NCI-H446 treated with DMSO at 0.1 percent for 48 hours (cell line): Measurements from ENCODE around the gene SLC24A5.

ENCODE experiments used
- DNase-seq: peaks from one replicate; lab custom pipeline; 2025; lab: John Stamatoyannopoulos, UW

The SLC24A5 gene

DNA sequence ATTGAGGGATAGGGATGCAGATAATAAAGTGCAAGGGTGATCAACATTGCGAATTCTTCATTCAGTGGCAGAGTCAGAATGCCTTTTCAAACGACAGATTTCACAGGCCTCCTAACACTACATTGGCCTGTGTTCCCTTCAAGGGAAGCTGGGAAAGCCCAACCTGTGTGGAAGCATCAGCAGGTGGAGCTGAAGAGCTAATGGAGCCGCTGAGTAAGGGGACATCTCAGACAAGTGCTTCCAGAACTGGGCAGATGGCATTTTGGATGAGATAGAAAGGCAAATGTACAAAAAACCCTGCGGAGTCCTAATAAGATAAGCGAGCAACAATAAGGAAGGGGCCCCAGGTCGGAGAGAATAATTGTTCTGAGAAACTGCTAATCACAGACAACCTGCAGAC is 8.5 kb upstream of the SLC24A5 start:
- peak; percentile 24 for DNase-seq

GRCh38 chr15:48119277-48119676 is 1.5 kb upstream of the SLC24A5 start:
- DNase-seq = no peak

- DNase-seq = no peak
Observed at GRCh38 chr15:48121849-48122248, 1.1 kb downstream of the SLC24A5 start.

DNA sequence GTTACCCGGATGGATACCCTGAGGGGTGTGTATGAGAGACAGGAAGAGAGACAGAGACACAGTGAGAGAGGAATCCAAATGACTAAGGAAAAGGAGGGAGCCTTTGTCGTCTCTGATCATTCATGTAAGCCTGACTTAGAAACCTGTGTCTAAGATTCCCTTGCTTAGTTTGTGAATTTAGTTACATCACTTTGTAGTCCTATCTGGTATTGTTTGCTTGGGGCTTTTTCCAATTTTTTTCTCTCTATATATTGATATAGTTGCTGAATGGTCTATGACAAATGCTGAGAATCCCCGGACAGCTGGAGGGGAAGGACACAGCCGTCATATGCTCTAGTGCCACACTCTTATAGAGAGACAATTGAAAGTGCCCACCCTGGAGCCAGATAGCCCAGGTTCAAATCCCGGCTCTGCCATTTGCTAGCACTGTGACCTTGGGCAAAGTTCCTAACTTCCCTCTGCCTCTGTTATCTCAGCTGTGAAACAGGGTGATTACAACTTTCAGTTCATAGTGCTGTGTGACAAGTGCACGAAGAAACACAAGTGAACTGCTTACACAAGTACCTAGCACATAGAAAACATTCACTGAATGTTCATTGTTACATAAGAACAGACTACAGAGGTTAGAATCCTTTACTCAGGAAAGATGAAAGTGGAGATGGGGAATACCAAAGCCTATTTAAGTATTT is 6.0 kb downstream of the SLC24A5 start:
- no peak for DNase-seq

DNA sequence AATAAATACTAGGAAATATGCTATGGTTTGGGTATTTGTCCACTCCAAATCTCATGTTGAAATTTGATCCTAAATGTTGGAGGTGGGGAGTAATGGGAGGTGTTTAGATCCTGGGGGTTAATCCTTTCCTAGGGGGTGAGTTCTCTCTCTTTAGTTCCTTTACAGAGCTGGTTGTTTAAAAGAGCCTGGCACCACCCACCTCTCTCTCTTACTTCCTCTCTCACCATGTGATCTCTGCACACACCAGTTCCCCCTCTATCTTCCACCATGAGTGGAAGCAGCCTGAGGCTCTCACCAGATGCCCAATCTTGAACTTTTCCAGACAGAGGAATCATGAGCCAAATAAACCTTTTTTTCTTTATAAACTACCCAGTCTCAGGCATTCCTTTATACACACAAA is 10.5 kb downstream of the SLC24A5 start:
- no peak for DNase-seq

GRCh38 chr15:48132874-48133273 is 12.1 kb downstream of the SLC24A5 start:
- no peak for DNase-seq

GRCh38 chr15:48143856-48144255 is 23.1 kb downstream of the SLC24A5 start:
- DNase-seq = no peak

DNA sequence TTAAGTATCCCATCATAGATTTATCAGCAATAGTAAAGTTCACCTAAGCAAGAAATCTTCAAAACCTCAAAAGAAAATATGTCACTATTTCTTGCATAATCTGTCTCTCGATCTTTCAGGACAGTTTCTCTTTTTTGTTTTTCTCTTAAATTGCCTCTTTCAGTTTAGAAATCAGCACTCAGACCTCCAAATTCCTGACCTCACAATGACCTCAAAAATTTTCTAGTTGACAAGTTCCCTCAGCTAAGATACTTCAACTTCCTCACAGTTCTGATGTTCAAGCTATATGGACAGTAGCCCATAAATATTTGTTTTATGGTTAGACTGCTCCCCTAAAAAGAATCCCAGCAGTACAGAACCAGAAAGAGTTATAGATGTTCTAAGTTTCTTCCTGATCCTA is 24.1 kb downstream of the SLC24A5 start:
- DNase-seq = no peak

- DNase-seq = no peak
Observed at GRCh38 chr15:48145923-48146322, 25.1 kb downstream of the SLC24A5 start.

- DNase-seq = no peak
Observed at GRCh38 chr15:48147358-48147757, 26.6 kb downstream of the SLC24A5 start.

- DNase-seq = no peak
Observed at GRCh38 chr15:48149858-48150257, 29.1 kb downstream of the SLC24A5 start.

DNA sequence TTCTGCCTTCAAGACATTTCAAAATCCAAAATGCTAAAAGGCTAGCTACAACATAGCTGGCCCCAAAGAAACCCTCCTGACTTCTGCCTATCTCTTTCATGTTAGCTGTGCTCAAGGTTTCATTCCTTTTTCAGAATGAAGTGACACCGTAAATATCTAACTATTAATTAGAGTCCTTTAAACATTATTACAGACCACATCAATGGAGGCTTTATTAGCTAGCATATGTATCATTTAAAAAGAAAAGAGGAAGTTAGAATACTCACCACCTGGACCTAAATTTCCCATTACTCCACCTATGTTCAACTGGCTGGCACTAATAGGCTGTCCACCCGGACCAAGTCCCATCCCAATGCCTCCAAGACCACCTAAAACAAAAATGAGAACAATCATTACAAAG is 32.7 kb downstream of the SLC24A5 start:
- no peak for DNase-seq

- DNase-seq = no peak
Observed at GRCh38 chr15:48168616-48169015, 47.8 kb downstream of the SLC24A5 start.

- DNase-seq = no peak
Observed at GRCh38 chr15:48170981-48171380, 50.2 kb downstream of the SLC24A5 start.

GRCh38 chr15:48175126-48175525 is 54.3 kb downstream of the SLC24A5 start:
- DNase-seq = no peak

GRCh38 chr15:48176112-48176511 is 55.3 kb downstream of the SLC24A5 start:
- DNase-seq = peak; percentile 75

DNA sequence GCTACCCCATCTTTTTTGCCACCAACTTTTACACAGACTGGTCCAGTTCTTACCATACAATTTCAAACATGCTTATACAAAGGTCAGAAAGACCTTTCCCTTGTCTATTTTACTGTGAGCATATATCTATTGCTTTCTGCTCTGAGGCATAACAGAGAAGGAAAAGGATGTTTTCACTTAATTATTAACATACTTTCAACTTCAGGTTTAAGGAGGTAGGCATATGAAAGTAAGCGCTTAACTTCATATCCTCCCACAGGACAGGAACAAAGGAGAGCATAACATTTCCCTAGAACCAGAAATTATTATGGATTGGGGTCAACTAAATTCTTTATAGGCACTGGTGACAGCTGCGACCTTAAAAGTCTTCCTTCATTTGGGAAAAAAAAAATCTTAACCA is 56.2 kb downstream of the SLC24A5 start:
- DNase-seq = no peak

GRCh38 chr15:48177383-48177765 is 56.6 kb downstream of the SLC24A5 start:
- DNase-seq = peak; percentile 38

DNA sequence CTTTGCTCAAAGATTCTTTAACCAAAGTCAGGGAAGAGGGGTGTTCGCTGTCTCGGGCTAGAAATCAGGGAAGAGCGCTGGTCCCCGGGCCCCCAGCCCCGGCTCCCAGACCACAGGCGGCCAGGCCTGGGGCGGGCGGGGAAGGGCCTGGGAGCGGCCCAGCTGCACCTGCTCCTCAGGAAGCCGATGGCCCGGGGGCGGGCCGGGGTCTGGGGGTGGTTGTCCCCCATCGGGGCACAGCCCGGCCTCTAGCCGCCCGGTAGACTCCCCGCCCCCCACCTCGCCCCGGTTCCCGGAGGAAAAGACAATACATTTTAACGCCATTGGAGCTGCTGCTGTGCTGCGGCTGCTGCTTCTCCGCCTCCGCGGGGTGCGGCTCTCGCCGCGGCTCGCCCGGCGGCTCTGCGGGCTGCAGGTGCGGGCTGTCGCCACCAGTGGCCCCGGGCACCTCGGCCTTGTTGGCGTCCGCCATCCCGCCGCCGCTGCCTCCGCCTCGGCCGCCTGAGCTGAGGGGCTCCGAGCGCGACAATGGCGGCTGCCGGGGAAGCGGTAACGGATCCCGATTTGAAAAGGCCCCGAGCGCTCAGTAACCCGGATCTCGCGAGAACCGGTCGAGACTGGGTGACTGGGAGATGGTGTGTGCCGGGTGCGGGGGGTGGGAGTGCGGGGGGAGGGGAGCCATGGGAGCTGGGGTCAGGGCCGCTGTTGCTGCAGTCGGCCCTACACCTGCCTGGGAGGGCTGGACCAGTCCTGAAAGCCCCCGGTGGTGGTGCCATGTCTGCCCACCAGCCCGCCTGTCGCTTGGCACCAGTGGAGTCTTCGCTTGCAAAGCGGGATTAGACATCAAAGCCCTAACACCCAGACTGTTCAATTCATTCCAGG is 57.2 kb downstream of the SLC24A5 start, which contains the start of gene MYEF2:
MYEF2 (minus strand) TSS at position 530 of the 882 bp plus-strand sequence; CDS start at position 472, 58 bp downstream.
- DNase-seq = peak; percentile 56

DNA sequence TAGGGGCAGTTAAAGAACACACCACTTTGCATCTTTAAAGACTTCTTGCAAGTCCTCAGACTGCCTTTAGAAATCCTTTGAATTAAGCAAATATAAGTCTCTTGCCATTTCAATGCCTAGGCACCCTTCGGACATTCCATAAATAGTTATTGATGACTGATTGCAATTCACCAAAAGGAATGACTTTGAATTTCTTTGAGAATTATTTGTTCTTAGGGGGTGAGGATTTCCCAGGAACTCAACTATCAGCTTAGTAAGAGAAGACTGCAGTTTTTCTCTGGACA is 57.8 kb downstream of the SLC24A5 start:
- DNase-seq = no peak

GRCh38 chr15:48182749-48183148 is 62.0 kb downstream of the SLC24A5 start:
- DNase-seq = no peak

DNA sequence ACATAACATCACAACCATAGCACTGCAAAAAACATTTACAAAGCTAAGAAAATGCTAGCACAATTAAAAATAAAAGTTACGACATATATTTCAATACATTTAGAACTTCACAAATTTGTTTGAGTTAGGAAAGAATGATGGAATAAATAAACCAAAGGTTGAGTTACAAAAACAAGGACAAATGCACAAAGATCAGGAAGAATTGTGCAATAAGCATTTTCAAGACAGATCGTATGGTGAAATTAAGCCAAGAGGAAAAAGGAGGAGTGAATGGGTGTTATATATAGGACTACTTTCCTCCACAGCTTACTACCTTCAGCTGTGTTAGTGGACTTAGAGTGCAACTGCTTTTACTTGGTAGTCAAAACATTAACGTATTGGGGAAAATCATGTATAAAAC is 64.7 kb downstream of the SLC24A5 start:
- DNase-seq = no peak

GRCh38 chr15:48186271-48186670 is 65.5 kb downstream of the SLC24A5 start:
- no peak for DNase-seq
